ENCODE measurements around the gene TAF11. TPM values are rescaled to one million over a fixed set of nuclear protein-coding genes. Genes with fewer than 3 reads are reported as not detected.

The TAF11 gene
- total and polyA plus RNA-seq, 8 donors = 22.6 to 52.1 (median 49.9) TPM

- H3K36me3 ChIP-seq = no peaks in the 10 kb centered on the region
- H3K9me3 ChIP-seq = no peaks in the 10 kb centered on the region
- no peaks in the 10 kb centered on the region for H3K27me3 ChIP-seq
- H3K27ac ChIP-seq = no peak overlapping the region
- H3K4me1 ChIP-seq = peaks cover 3 to 19% of the 10 kb centered on the region in 2 donors
- intact Hi-C loops (cut with DNase I) = no loop called here
- TF ChIP-seq CTCF (IDR thresholded peaks at IDR 0.05) = no peak
- ATAC-seq (no peak), DNase-seq (no peak)
- H3K4me3 ChIP-seq = no peak overlapping the region
These were observed 9.9 kb upstream of the TAF11 start for GRCh38 chr6:34897716-34898115.

- Histone ChIP-seq H3K4me1 (peaks cover 3 to 25% of the 10 kb centered on the region in 2 donors), H3K27ac (no peak overlapping the region), H3K9me3 (no peaks in the 10 kb centered on the region), H3K36me3 (no peaks in the 10 kb centered on the region), H3K27me3 (no peaks in the 10 kb centered on the region), H3K4me3 (no peak overlapping the region)
- intact Hi-C loops (cut with DNase I) = no loop called here
- no peak for ATAC-seq
- DNase-seq = no peak
- TF ChIP-seq CTCF (IDR thresholded peaks at IDR 0.05) = no peak
These were observed 9.3 kb upstream of the TAF11 start for GRCh38 chr6:34897130-34897529.

- intact Hi-C loops (cut with DNase I) = no loop called here
- Histone ChIP-seq H3K9me3 (no peaks in the 10 kb centered on the region), H3K36me3 (no peaks in the 10 kb centered on the region), H3K27ac (no peak overlapping the region), H3K4me3 (no peak overlapping the region), H3K27me3 (no peaks in the 10 kb centered on the region), H3K4me1 (peaks cover 0 to 34% of the 10 kb centered on the region in 2 donors)
- DNase-seq (no peak), ATAC-seq (no peak)
- no peak for TF ChIP-seq CTCF (IDR thresholded peaks at IDR 0.05)
These were observed 6.9 kb upstream of the TAF11 start for GRCh38 chr6:34894693-34895092.

- Histone ChIP-seq H3K36me3 (no peaks in the 10 kb centered on the region), H3K27me3 (no peaks in the 10 kb centered on the region), H3K4me3 (peak overlapping the region in 1 of 2 donors; percentile 85), H3K9me3 (no peaks in the 10 kb centered on the region), H3K4me1 (peaks cover 6 to 43% of the 10 kb centered on the region in 2 donors), H3K27ac (peak overlapping the region in 1 of 2 donors; percentile 90)
- ATAC-seq (no peak), DNase-seq (no peak)
- no peak for TF ChIP-seq CTCF (IDR thresholded peaks at IDR 0.05)
- intact Hi-C loops (cut with DNase I) = no loop called here
These were observed 3.5 kb upstream of the TAF11 start for GRCh38 chr6:34891296-34891695.

GRCh38 chr6:34890533-34890925 is 2.7 kb upstream of the TAF11 start:
- ATAC-seq (no peak), DNase-seq (no peak)
- H3K9me3 ChIP-seq = no peaks in the 10 kb centered on the region
- intact Hi-C loops (cut with DNase I) = no loop called here
- peak overlapping the region; percentile 85 for H3K4me3 ChIP-seq
- peaks cover 6 to 51% of the 10 kb centered on the region in 2 donors for H3K4me1 ChIP-seq
- no peaks in the 10 kb centered on the region for H3K27me3 ChIP-seq
- no peak for TF ChIP-seq CTCF (IDR thresholded peaks at IDR 0.05)
- H3K27ac ChIP-seq = peak overlapping the region; percentile 79 to 90
- H3K36me3 ChIP-seq = no peaks in the 10 kb centered on the region
